GM21526 (cell line): ENCODE results near the gene MICB.

Source experiments
- ATAC-seq: cut with Tn5 transposase; IDR thresholded peaks from one replicate; pipeline ENCODE4 v1.9.1; 2021; ENCODE audit warnings: moderate library complexity; ENCODE audit not compliant: unreplicated experiment, low FRiP score

MICB gene

GRCh38 chr6:31559606-31559957 is 61.6 kb downstream of the MICB start:
- ATAC-seq: no peak

- ATAC-seq: peak; percentile 45
Measured at GRCh38 chr6:31559958-31560696, 62.2 kb downstream of the MICB start.

- no peak for ATAC-seq
Measured at GRCh38 chr6:31560697-31561058, 62.7 kb downstream of the MICB start.
